Activated CD4-positive, CD25-positive, alpha-beta regulatory T cell treated with anti-CD3 and anti-CD28 coated beads, Interleukin-2, amount 50 U/mL, for 24 hours (primary cell): ENCODE measurements around the gene DZIP3.
A peak's percentile ranks its signal among the peaks of the same experiment; 100 is the strongest.

Experiments
- ATAC-seq, 2 donors: fragments of 150-1000 bp; cut with Tn5 transposase; one replicate each; pipeline ENCODE4 v1.10.0; 2021; ENCODE audit warnings: mild to moderate bottlenecking in 1 of 2, moderate library complexity in 1 of 2

The DZIP3 gene

DNA sequence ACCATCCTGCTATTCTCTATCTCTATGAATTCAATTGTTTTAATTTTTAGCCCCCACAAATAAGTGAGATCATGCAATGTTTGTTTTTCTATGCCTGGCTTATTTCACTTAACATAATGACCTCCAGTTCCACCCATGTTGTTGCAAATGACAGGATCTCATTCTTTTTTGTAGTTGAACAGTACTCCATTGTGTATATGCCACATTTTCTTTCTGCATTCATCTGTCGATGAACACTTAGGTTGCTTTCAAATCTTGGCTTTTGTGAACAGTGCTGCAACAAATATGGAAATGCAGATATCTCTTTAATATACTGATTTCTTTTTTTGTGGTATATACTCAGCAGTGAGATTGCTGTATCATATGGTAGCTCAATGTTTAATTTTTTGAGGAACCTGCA lies 108.9 kb downstream of the DZIP3 start:
- no peak for ATAC-seq

DNA sequence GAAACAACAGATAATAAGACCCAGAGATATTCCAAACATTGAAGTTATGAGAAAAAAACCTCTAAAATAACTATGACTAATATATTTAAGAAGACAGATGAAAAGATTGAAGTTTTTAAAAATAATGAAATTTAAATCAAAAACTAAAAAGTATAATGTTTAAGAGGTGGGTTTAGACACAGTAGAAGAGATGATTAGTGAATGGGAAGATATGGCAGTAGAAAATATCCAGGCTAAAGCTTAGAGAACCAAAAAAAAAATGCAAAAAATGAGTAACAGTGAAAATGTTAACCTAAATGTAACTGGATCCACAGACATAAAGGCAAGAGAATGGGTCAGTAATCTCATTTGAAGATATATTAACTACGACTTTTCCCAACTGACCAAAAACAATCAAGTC lies 115.5 kb downstream of the DZIP3 start:
- ATAC-seq = no peak

DNA sequence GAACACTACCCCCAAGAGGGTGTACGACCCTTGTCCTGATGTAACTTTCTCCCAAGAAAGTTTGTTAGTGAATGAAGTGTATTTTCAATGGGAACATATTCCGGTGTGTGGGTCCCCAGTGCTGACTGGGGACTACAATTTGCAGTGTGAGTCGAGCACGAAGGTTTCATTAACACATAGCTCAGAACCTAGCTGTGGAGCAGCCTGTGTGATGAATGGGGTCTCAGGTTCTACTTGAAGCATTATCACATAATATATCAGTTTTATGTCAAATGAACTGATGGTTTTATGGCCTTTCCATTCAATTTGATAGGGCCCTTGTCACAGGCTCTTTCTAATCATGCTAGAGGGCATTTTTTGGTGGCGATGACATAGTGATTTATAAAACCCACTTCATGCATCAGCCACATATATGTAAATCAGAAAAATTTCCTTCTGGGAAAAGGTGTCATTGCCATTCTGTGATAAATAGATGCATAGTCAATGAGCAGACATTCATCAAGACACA lies 123.5 kb downstream of the DZIP3 start:
- no peak for ATAC-seq

DNA sequence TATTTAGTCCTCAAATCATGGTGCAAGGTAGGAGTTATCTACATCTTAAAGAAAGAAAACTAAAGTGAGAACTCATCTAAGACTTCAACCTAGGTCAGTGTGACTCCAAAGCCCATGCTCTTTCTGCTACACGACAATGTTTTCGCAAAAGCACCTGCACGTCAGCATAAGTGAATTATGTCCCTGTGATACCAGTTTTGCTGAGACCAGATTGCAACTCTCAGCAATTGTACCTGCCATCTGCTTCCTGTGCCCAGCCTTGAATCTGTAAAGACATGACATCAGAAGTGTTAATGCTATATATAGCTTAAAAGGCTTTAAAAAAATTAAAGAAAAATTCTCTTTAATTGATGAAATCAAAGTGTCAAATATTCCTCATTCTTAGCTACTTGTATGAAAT lies 124.3 kb downstream of the DZIP3 start:
- no peak for ATAC-seq

DNA sequence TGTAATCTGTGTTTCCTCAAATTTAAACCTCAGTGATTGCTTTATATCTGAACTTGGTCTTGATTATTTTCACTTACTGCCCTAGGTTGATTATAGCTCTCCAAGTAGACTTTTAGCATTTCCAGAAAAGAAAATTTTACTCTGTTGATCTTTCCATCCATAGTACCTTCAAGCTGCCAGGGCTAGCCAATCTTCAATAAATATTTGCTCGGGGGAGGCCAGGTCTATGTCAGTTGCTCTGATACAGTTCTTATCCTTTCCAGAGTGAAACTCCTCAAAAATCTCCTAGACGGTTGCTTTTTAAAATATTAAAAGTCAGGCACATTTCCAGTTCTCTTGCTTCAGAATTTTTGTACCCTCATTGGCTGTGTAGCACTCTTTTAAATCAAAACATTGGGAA lies 128.9 kb downstream of the DZIP3 start:
- ATAC-seq = no peak

GRCh38 chr3:108719178-108719806 lies 129.8 kb downstream of the DZIP3 start:
- no peak for ATAC-seq

- no peak for ATAC-seq
Measured at GRCh38 chr3:108722724-108723123, 133.2 kb downstream of the DZIP3 start.

DNA sequence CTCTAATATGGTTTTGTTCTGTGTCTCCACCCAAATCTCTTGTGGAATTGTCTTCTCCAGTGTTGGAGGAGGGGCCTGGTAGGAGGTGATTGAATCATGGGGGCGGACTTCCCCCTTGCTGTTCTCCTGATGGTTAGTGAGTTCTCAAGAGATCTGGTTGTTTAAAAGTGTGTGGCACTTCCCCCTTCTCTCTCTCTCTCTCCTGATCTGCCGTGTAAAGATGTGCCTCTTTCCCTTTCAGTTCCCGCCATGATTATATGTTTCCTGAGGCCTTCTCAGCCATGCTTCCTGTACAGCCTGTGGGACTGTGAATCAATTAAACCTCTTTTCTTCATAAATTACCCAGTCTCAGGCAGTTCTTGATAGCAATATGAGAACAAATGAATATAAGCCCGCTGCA lies 134.6 kb downstream of the DZIP3 start:
- ATAC-seq = no peak

DNA sequence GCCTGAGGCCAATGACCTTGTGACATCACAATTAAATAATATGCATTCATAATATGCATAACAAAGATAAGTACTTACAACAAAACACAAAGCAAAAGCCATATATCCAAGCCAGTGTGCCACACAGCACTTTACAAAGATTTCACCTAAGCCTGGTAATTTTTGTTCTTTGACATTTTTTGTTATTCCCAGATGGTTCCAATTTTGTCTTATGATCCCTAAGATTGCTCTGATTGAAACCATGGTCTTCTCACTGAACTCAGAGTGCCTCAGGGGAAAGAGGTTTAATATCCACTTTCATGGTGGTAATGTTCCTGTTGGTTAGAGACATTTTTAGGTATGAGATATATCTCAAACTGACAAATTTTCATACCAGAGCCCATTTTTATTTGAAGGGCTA lies 138.6 kb downstream of the DZIP3 start:
- ATAC-seq = no peak

DNA sequence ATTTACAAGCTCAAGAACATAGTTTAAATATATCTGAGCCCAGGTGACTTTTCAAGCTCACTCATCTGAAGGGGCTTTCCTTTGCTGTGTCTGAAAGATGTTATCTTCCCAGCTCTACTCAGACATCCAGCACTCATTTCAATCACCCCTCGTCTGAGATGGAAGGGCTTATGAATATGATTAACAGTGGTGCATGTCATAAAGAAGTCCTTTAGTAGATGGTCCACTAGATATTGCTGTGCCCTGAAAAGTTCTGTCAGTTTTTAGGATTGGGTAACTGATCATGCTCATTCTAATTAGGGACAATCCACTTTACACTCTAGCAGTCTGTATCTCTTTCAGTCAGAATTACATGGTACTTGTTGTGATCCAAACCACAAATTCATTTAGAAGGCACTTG lies 139.4 kb downstream of the DZIP3 start:
- peak; percentile 60 to 76 for ATAC-seq

DNA sequence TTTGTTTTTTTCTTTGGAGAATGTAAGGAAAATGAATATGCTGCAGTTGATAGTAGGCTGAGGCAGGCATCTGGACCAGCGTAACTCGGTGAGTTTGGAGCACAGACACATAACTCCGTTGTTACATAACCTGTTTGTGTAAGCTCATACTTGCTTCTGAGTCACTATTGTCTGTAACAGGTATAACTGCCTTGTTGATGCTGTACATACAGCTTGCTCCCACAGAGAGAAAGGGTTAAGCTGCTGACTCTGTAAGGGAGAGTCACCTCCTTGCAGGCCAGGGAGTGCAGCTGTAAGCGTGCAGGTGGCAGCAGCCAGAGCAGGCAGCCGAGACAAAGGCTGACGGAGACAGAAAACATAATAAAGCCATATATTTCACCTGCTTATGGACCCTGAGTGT lies 147.3 kb downstream of the DZIP3 start:
- no peak for ATAC-seq

GRCh38 chr3:108742929-108743328 lies 153.4 kb downstream of the DZIP3 start:
- ATAC-seq = no peak
